Mucosa of gallbladder (tissue), 1 donor: ENCODE results near the gene PCGF2. TPM values are rescaled to one million over a fixed set of nuclear protein-coding genes. Genes with fewer than 3 reads are reported as not detected.
"Not testable (repeated sequence)": the region's sequence is repeated elsewhere in the genome, so short reads cannot be mapped to it uniquely, and the experiment has no call there.

Experiments
- DNase-seq: peaks from one replicate; pipeline ENCODE4 v3.0.0-alpha.2; 2020; ENCODE audit warnings: low spot score
- total RNA-seq: library from RNA; stranded (reverse); gene quantifications from one replicate; pipeline ENCODE4 v1.2.1, GENCODE V29; 2021
- donor health status: DM: no; HTN: no; CAD: no.

The PCGF2 gene
- 52.3 TPM for total RNA-seq

DNA sequence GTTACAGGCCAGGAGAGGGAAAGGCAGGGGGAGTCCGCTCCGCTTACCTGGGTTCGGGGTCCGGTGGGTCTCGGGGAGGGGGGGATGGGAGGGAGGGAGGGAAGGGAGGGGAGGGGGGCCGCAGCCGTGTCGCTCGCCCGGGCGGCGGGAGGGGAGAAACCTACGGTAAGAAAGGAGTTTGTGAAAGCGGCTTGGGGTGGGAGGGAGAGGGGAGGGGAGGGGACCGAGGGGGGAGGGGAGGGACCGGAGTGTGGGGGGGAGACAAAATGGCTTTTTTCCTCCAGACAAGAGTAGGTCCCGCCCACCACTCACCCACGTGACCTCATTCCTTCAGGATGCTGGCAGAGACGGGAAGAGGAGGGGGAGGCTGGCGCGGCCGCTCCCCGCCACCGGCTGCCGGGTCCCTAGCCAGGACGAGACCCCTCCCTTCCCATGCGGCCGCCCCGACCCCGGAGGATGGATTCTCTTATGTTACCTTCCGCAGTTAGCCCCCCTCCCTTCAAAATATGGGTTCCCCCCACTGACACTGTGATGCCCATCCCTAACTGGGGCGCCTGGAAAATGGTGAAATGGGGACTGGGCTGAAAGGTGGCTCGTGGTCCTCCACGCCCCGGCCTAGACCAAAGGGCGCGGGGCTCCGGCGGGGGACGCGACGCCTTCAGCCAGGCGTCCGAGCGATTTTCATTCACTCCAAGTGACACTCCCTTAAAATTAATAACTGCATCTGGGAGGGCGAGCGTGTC, at the start of gene PCGF2:
TSS of gene PCGF2 (minus strand) at position 188 of the 743 bp plus-strand sequence. CDS start 7,934 bp downstream, outside the sequence.
- DNase-seq = peak; percentile 91

DNA sequence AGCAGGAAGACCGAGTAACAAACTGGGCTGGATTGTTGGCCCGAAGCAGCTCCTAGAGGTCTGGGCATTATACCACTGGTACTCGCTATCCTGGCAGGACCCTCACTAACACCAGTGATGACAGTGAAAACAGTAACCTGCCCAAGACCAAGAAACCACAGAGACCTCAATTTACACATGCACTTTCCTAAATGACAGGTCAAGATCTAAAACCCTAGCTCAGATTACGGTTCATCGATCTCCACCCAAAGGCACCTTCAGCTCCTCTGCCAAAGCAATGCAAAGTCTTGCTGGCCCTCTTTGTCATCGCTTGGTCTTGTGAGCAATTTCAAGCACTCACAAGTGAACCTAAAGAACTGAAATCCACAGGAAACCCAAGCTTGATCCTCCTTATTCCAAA, 49.7 kb upstream of the PCGF2 start:
- no peak for DNase-seq

DNA sequence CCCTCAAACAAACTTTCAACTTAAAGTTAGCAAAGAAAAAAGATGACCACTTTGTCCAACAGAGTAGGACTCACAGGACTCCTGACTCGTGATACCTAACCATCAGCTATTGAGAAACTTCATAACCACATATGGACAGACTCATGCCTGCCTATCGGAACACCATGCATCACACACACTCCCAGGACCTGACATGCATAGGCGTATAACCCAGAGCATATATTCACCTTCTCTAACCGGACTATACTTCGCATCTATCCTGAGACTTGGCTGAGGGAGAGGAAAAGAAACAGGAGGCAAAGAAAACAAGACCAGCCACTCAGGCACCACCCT, 49.0 kb upstream of the PCGF2 start:
- DNase-seq = no peak

DNA sequence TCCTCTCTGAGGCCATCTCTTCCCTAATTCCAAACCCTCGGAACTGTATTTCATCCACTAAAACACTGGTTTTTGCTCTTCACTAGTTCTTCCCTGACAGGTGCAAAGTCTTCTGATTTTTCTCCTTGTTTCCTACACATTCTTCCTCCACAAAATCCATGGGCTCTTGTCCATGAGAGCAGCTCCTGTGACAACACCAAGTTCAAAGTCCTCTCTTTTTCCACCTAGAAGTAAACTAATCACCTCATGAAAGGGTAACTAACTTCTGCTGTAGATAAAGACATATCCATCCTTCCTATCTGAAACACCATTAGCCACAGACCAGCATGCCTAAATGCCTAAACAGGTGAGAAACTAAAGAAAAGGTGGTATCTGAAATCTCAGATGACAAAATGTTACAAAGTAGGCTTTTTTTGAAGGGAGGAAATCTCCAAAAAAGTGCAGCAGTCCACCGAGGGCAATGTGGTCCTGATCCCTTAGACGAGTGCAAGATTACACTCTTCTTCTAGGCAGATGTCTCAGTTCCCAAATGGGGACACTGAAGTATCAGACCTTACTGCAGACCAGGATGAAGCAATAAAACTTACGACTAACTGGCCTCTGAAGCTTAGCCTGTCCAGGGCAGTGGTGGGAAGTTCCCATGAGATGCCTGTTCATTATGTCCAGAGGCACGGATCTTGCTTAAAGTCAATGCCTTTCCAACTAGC, 48.5 kb upstream of the PCGF2 start:
- DNase-seq = no peak

DNA sequence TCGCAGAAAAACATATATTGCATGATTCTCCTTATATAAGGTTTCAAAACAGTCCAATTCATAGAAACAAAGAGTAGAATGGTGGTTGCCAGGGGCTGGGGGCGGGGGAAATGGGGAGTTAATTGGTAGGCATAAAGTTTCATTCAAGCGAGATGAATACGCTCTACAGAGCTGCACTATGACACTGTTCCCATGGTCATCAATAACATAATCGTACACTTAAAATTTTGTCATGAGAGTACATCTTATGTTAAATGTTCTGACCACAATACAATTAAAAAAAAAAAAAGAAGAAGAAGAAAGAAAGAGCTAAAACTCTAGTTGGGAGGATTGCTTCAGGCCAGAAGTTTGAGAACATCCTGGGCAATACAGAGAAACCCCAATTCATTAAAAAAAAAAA, 46.1 kb upstream of the PCGF2 start:
- no peak for DNase-seq

DNA sequence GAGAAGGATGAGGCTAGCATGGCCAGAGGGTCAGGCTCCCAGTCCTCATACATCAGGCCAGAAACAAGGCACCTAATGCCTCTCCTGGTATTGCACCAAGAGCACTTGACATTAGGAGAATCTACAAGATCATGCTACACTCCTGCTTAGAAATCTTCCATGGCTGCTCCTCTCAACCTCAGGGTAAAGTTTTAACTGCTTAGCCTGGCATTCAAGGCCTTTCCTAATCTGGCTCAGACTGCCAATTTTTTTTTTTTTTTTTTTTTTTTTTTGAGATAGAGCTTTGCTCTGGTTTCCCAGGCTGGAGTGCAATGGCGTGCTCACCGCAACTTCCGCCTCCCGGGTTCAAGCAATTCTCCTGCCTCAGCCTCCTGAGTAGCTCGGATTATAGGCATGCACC, 43.0 kb upstream of the PCGF2 start:
- DNase-seq = no peak

DNA sequence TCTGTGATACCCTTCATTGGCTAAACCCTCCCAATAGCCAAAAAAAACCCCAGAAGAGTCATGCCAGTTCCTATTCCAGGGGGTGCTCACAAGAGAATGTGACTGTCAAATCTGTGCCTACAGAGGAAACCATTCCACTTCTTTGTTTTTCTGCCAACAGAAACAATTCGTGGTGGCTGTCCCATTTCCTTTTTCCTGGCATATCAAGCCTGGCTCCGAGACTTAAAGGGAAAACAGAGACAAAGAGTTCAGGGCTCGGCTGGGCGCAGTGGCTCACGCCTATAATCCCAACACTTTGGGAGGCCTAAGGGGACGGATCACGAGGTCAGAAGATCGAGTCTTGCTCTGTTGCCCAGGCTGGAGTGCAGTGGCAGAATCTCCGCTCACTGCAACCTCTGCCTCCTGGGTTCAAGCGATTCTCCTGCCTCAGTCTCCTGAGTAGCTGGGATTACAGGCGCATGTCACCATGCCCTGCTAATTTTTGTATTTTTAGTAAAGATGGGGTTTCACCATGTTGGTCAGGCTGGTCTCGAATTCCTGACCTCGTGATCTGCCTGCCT, 42.1 kb upstream of the PCGF2 start:
- not testable (repeated sequence) for DNase-seq

DNA sequence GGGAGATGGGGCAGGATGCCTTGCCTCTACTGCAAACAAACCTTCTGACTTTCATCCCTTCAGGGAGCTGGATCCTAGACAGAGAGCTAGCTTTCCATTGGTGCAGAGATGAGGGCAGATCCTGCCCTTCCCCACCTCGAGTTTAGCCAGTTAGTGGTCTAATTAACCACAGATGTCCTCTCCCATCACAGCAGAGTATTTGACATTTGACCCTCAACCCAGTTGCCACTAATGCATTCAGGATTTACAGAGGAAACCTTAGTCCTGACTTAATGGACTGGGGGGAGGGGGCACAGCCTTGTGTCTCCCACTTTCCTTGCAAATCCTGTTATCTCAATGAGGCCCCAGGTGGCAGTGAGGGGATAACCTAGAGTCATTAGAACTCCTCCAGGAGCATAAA, 41.0 kb upstream of the PCGF2 start:
- no peak for DNase-seq

DNA sequence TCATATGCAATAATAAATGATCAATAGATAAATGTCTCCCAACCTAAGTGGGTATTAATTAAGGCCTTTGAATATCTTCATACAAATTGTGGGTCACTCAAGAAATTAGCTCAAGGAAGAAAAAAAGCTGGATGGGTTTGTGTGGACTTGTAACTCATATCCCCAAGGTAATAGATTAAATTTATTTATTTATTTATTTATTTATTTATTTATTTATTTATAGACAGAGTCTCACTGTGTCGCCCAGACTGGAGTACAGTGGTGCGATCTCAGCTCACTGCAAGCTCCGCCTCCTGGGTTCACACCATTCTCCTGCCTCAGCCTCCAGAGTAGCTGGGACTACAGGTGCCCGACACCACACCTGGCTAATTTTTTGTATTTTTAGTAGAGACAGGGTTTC, 39.9 kb upstream of the PCGF2 start:
- DNase-seq = not testable (repeated sequence)

DNA sequence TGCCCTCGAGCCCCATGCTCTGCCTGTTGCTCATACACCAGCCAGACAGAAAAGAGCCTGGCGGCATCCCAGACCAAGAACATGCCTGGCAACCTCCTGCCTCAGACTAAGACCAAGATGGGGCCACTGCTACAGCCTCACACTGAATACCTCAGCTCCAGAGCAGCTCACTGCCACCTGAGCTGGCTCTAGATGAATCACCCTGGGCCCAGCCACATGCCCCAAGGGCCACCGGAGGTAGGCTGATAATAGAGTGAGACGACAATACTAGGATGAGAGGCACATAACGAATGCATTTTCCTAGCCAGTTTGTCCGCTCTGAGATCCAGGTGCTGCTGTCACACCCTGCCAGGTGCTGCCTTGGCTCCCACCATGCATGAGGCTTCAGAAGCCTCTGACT, 38.2 kb upstream of the PCGF2 start:
- no peak for DNase-seq

DNA sequence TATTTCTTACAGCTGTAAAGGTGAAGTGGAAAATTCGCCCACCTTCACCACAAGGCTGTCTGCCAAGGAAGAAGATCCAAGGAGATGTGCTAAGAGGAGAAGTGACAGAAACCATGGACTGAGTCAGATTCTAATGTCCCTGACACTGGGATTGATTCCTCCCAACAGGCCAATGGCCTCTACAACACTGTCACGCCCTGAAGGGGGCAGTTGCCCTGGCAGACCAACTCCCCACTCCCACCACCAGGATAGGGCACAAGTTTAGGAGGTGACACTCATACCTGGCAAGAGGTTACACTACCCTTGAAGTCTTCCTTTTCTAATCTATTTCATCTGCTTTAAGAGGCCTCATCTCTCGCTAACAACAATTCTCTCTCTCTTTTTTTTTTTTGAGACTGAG, 35.1 kb upstream of the PCGF2 start:
- no peak for DNase-seq

DNA sequence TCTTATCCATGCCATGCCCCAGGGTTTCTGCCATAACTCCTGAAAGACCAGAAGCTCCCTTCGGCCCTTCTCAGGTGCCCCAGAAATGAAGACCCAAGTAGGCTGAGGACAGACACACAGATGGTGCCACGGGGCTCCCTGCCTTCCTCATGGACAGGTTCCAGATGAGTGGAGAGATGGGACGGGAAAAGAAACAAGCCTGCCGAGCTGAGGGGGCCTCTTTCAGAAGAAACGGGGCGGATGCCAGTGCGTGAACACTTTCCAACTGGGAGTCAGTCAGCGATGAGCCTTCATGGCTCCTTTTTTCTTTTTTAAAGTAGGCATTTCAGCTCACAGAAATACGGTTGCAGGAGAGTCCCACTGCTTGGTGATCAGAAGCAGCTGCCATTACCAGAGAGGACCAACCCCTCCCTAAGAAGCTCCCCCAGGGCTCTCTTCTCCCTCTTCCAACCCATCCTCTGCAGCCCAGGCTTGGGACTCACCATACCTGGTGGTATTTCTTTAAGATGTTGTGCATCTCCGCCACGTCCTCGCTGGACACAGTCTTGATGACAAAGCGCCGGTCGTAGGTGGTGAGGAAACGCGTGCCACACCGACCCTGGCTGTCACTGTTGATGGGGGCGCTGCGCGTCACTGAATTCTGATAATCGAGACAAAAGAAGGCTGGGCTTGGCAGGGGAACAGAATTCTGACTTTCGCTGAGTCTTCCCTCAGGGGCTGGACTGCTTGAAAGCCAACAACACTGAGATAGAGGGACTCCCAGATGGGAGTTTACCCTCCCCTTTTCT, 32.0 kb upstream of the PCGF2 start:
- no peak for DNase-seq

DNA sequence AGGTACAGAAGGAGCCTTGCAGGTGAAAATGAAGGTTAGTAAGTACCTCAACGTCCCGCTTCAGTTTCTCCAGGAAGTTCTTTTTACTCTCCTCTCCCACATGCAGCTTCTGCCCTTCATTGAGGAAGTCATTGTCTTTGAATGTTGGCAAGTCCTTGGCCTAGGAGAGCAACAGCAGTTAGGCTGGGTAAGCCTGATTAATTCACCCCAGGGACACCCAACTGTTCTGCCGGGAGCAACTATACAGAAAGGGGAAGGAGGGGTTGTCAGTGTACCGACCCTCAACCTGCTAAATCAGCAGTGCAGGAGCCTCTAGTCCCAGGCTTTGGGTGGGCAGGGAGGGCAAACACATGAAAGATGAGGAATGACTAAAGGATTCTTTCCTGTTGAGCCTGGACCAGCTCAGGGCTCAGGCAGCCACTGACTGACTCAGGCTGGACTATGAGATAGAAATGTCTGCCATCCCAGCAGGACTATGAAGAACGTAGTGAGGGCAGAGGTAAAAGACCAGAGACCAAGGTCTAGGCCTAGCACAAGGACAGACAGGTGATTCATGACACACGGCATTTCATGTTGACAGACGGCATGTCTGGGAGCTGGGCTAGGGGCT, 29.6 kb upstream of the PCGF2 start:
- no peak for DNase-seq

DNA sequence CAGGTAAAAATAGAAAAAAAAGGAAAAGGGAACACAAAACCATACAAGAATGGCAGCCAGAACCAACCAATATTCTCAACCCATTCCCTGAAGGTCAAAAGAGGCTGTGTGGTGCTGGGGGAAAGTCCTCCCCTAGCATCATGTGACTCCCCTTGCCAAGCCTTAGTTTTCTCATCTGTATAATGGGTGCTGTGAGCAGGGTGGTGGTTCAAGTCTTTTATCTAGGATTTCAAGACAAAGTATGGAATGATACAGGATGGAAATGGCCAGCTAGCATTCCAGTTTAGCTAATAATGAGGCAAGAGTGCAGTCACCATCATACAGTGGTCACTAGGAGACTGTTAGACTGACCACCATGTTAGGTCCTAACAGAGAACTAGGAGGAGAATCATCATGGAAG, 25.1 kb upstream of the PCGF2 start:
- DNase-seq = no peak

DNA sequence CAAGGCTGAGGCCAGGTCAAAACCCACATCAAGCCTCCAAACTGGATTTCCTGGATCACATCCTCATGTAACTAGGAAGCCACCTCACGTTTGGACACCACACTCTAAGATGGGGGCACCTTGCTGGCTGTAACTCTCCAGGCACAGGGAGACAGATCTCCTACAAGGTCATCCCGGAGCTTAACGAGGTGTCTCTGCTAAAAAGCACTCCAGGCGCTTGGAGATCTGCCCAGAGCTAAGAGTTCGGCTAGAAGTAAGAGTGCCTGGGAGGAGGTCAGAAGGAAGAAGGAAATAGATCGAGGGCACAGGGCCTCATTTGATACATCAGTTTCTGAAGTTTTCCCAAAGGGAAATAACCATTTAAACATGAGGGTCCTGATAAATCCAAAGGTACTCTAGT, 20.3 kb upstream of the PCGF2 start:
- no peak for DNase-seq

DNA sequence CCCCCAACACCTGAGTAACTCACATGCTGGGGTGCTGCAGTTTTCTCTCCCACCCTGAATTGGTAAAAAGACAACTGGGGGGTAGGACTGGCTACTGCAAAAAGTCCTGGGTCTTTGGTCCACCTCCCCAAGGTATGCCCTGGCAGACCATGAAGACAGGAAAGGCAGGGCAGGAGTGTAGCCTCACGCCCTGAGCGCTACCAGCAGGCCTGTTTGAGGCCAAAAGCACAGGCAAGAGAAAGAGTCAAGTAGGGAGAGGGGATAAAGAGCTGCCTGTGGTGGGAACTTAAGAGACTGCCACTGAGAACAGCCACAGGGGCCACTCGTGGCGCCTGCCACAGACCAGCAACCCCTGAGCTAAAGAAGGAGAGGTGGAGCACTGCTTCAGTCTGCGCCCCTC, 18.2 kb upstream of the PCGF2 start:
- no peak for DNase-seq

DNA sequence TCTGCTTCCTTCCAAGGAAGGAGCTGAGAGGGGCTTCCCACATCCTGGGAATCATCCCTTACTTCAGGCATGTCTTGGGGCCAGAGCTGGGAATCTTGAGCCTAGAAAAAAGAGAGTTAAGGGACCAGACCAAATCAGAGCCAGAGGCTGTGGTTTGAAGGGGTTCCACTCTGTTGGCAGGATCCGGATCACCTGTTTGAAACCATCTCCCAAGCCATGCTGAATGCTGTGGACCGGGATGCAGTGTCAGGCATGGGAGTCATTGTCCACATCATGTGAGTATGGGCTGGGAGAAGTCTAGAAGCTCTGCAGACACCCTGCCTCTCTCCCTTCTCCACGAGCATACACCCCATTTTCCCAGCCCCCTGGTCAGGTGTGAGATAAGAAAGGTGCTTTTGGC, 14.1 kb upstream of the PCGF2 start:
- no peak for DNase-seq

DNA sequence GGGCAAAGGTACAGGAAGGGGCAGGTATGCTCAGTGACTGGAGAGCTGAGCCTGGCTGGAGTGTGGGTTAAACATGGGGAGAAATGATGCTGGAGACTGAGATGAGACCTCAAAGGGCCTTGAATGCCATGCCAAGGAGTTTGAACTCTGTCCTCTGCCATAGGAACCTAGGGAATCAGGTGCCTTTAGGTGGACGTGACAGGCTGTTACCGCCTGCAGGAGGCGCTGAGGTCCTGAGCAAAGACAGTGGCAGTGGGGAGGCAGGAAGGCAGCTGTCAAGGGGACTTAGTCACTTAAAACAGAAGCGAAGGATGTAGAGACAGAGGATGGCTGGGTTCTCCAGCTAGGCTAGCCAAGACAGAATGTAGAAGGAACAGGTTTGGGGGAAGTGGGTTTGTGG, 13.5 kb upstream of the PCGF2 start:
- DNase-seq = no peak

DNA sequence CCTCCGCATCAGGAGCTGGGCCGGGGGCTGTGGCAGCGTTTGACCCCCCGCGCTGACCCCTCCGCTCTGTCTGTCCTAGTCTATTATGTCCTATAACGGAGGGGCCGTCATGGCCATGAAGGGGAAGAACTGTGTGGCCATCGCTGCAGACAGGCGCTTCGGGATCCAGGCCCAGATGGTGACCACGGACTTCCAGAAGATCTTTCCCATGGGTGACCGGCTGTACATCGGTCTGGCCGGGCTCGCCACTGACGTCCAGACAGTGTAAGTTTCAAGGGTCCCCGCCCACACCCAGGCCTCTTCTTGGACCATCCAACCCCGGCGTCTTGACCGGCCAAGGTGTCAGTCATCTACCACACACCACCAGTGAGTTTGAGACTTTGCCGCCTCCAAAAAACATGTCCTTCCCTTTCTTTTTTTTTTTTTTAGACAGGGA, 5.0 kb upstream of the PCGF2 start:
- no peak for DNase-seq

DNA sequence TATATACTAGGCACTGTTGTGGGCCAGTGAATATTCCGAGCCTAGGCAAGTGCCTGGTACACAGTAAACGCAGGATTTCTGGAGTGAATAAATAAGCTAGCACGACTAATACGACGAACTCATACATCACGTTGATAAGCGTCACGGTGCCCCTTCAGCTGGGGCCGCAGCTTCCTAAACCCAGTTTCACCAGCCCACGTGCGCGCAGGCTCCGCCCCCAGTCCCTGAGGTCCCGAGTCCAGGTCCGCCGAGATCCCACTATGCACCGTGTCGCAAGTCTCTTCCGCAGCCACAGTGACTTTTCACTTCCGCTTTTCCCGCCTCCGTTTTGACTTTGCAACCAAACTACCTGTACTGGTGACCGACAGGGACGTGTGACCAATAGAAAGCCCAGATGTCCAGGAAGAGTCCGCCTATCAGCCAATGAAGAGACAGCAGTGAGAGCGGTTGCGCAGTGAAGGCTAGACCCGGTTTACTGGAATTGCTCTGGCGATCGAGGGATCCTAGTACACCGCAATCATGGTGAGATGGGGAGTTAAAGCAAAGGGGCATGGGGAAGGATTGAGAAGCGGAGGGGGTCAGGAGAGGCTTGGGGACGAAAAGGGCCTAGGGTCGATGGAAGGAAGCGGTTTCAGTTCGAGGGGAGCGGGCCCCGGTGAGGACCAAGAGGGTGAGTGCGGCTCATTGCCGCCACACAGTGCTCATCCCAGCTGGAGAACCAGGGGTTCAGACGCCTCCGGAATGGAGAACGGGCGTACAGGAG, 4.4 kb upstream of the PCGF2 start, which contains the start of gene PSMB3:
TSS of gene PSMB3 (plus strand) at position 434 of the 763 bp plus-strand sequence. CDS start at position 520, 86 bp downstream.
- peak; percentile 99 for DNase-seq

DNA sequence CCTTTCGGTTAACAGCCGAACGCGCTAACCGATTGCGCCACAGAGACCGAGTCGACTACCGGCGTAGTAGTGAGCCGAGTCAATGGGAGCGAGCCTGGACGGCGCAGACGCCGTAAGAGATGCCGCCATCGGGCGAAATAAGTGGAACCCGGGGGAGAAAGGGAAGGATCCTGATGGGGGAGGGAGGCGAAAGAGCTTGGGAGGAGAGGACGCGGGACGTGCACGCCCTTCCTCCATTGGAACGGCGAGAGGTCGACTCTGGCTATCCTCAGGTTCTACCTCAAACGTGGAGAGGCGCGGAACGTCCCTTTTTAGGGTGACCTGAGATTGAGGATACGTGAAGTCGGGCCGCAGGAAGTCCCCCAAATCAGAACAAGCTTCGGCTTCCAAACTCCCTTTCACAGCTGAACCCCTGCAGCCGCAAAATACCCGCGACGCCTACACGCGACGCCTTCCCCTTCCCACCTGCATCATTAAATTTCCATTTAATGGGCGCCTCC, 3.7 kb upstream of the PCGF2 start:
- peak; percentile 87 for DNase-seq
